ENCODE results near the gene CA10.

The CA10 gene

GRCh38 chr17:52124993-52125392 lies 33.5 kb downstream of the CA10 start:
- Histone ChIP-seq H3K9ac (ENCODE audit: low read depth, low read length) (no peak overlapping the region), H3K27me3 (ENCODE audit: insufficient read depth, low read length, poor library complexity) (no peaks in the 10 kb centered on the region), H3K79me2 (ENCODE audit: insufficient read depth, low read length) (no peaks in the 10 kb centered on the region), H3K4me1 (ENCODE audit: insufficient read depth, low read length) (no peaks in the 10 kb centered on the region), H3K4me2 (ENCODE audit: insufficient read depth, low read length) (no peak overlapping the region), H3K27ac (ENCODE audit: low read length) (no peak overlapping the region), H4K20me1 (ENCODE audit: insufficient read depth, low read length) (no peaks in the 10 kb centered on the region), H3K9me3 (ENCODE audit: insufficient read depth, low read length, severe bottlenecking) (peaks cover 6% of the 10 kb centered on the region), H3K36me3 (ENCODE audit: insufficient read depth, low read length) (no peaks in the 10 kb centered on the region), H3K4me3 (ENCODE audit: low read depth in 1 of 2, low read length in 2 of 2) (no peak overlapping the region), H2AFZ (ENCODE audit: low read depth, low read length) (no peak overlapping the region)
- no peak for DNase-seq
- no peak for ATAC-seq (ENCODE audit: insufficient read depth, low read depth)
- TF ChIP-seq CTCF (IDR thresholded peaks at IDR 0.05; ENCODE audit: borderline replicate concordance, extremely low read depth, low read length, poor library complexity, severe bottlenecking) (no peak), EZH2 (IDR thresholded peaks at IDR 0.05; ENCODE audit: borderline replicate concordance, low read depth, low read length, severe bottlenecking) (no peak)

GRCh38 chr17:52124561-52124960 lies 34.0 kb downstream of the CA10 start:
- H3K4me2 ChIP-seq (ENCODE audit: insufficient read depth, low read length), result no peak overlapping the region
- TF ChIP-seq CTCF (IDR thresholded peaks at IDR 0.05; ENCODE audit: borderline replicate concordance, extremely low read depth, low read length, poor library complexity, severe bottlenecking) (no peak), EZH2 (IDR thresholded peaks at IDR 0.05; ENCODE audit: borderline replicate concordance, low read depth, low read length, severe bottlenecking) (no peak)
- H3K27me3 ChIP-seq (ENCODE audit: insufficient read depth, low read length, poor library complexity), result no peaks in the 10 kb centered on the region
- ATAC-seq (ENCODE audit: insufficient read depth, low read depth) (no peak), DNase-seq (no peak)
- no peaks in the 10 kb centered on the region for H3K36me3 ChIP-seq (ENCODE audit: insufficient read depth, low read length)
- H2AFZ ChIP-seq (ENCODE audit: low read depth, low read length), result no peak overlapping the region
- H3K9ac ChIP-seq (ENCODE audit: low read depth, low read length), result no peak overlapping the region
- no peak overlapping the region for H3K4me3 ChIP-seq (ENCODE audit: low read depth in 1 of 2, low read length in 2 of 2)
- H3K4me1 ChIP-seq (ENCODE audit: insufficient read depth, low read length), result no peaks in the 10 kb centered on the region
- H3K27ac ChIP-seq (ENCODE audit: low read length), result no peak overlapping the region
- no peaks in the 10 kb centered on the region for H3K79me2 ChIP-seq (ENCODE audit: insufficient read depth, low read length)
- H3K9me3 ChIP-seq (ENCODE audit: insufficient read depth, low read length, severe bottlenecking), result peaks cover 6% of the 10 kb centered on the region
- no peaks in the 10 kb centered on the region for H4K20me1 ChIP-seq (ENCODE audit: insufficient read depth, low read length)

- H4K20me1 ChIP-seq (ENCODE audit: insufficient read depth, low read length), result no peaks in the 10 kb centered on the region
- H3K36me3 ChIP-seq (ENCODE audit: insufficient read depth, low read length), result no peaks in the 10 kb centered on the region
- H3K4me2 ChIP-seq (ENCODE audit: insufficient read depth, low read length), result no peak overlapping the region
- H3K4me1 ChIP-seq (ENCODE audit: insufficient read depth, low read length), result no peaks in the 10 kb centered on the region
- no peaks in the 10 kb centered on the region for H3K27me3 ChIP-seq (ENCODE audit: insufficient read depth, low read length, poor library complexity)
- DNase-seq, result no peak
- no peak overlapping the region for H3K4me3 ChIP-seq (ENCODE audit: low read depth in 1 of 2, low read length in 2 of 2)
- no peak overlapping the region for H3K27ac ChIP-seq (ENCODE audit: low read length)
- H3K9ac ChIP-seq (ENCODE audit: low read depth, low read length), result no peak overlapping the region
- no peak overlapping the region for H2AFZ ChIP-seq (ENCODE audit: low read depth, low read length)
- TF ChIP-seq CTCF (IDR thresholded peaks at IDR 0.05; ENCODE audit: borderline replicate concordance, extremely low read depth, low read length, poor library complexity, severe bottlenecking) (no peak), EZH2 (IDR thresholded peaks at IDR 0.05; ENCODE audit: borderline replicate concordance, low read depth, low read length, severe bottlenecking) (no peak)
- no peak for ATAC-seq (ENCODE audit: insufficient read depth, low read depth)
- H3K9me3 ChIP-seq (ENCODE audit: insufficient read depth, low read length, severe bottlenecking), result peaks cover 11% of the 10 kb centered on the region
- no peaks in the 10 kb centered on the region for H3K79me2 ChIP-seq (ENCODE audit: insufficient read depth, low read length)
These were observed 38.0 kb downstream of the CA10 start for GRCh38 chr17:52120465-52120864.

All from DND-41 (cell line).